ENCODE data around the gene FRMD5.

DNA sequence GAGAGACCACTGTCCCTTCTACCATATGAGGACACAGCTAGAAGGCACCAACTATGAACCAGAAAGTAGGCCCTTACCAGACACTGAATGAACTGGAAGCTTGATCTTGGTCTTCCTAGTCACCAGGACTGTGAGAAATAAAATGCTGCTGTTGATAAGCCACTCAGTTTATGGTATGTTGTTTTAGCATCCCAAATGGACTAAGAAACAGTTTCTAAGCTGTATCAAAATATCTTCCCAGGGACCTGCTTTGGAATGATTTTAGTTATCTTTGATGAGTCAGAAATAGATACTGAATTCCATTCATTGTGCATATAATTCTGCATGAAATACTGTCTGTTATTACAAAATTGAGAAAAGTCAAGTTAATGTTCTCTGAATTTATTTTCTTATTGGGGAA is 349.6 kb downstream of the FRMD5 start:
- TF ChIP-seq, protein P1, sequence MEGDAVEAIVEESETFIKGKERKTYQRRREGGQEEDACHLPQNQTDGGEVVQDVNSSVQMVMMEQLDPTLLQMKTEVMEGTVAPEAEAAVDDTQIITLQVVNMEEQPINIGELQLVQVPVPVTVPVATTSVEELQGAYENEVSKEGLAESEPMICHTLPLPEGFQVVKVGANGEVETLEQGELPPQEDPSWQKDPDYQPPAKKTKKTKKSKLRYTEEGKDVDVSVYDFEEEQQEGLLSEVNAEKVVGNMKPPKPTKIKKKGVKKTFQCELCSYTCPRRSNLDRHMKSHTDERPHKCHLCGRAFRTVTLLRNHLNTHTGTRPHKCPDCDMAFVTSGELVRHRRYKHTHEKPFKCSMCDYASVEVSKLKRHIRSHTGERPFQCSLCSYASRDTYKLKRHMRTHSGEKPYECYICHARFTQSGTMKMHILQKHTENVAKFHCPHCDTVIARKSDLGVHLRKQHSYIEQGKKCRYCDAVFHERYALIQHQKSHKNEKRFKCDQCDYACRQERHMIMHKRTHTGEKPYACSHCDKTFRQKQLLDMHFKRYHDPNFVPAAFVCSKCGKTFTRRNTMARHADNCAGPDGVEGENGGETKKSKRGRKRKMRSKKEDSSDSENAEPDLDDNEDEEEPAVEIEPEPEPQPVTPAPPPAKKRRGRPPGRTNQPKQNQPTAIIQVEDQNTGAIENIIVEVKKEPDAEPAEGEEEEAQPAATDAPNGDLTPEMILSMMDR (IDR thresholded peaks at IDR 0.05; ENCODE audit: insufficient read depth, low read length, poor library complexity, severe bottlenecking): no peak
- no peak for TF ChIP-seq EZH2phosphoT487 (conservative IDR thresholded peaks at IDR 0.05; ENCODE audit: low read length)
